H9 (cell line): ENCODE measurements around the gene CDC6. TPM values are rescaled to one million over a fixed set of nuclear protein-coding genes. Genes with fewer than 3 reads are reported as not detected.
A peak's percentile ranks its signal among the peaks of the same experiment; 100 is the strongest.

Experiments used
- DNase-seq: peaks from one replicate; pipeline ENCODE4 v3.0.0-alpha.2; 2017
- H2AFZ ChIP-seq: one replicate; pipeline ENCODE4 v1.6.1; 2013; ENCODE audit warnings: mild to moderate bottlenecking, low read length, control low read depth, moderate library complexity
- H2AK5ac ChIP-seq: 2 replicates; pipeline ENCODE4 v1.6.1; 2013; ENCODE audit warnings: low read length, control low read depth, mixed read lengths; ENCODE audit not compliant: insufficient read length
- H2BK120ac ChIP-seq: one replicate; pipeline ENCODE4 v1.6.1; 2013; ENCODE audit warnings: low read depth, mild to moderate bottlenecking, low read length, control low read depth, inconsistent platforms; ENCODE audit not compliant: poor library complexity, severe bottlenecking
- H2BK12ac ChIP-seq: 2 replicates; pipeline ENCODE4 v1.6.1; 2013; ENCODE audit warnings: low read length, control low read depth, mixed read lengths, low read depth; ENCODE audit not compliant: insufficient read length
- H2BK15ac ChIP-seq: 2 replicates; pipeline ENCODE4 v1.6.1; 2013; ENCODE audit warnings: low read depth, low read length, control low read depth
- H2BK20ac ChIP-seq: one replicate; pipeline ENCODE4 v1.6.1; 2013; ENCODE audit warnings: low read depth, mild to moderate bottlenecking, low read length, control low read depth, inconsistent platforms; ENCODE audit not compliant: poor library complexity, severe bottlenecking
- H2BK5ac ChIP-seq: 2 replicates; pipeline ENCODE4 v1.6.1; 2013; ENCODE audit warnings: low read length, control low read depth, mixed read lengths; ENCODE audit not compliant: insufficient read length
- H3K14ac ChIP-seq: 2 replicates; pipeline ENCODE4 v1.6.1; 2013; ENCODE audit warnings: low read length, control low read depth; ENCODE audit not compliant: insufficient read depth
- H3K18ac ChIP-seq: 2 replicates; pipeline ENCODE4 v1.6.1; 2013; ENCODE audit warnings: low read depth, mild to moderate bottlenecking, mixed read lengths, low read length, control low read depth; ENCODE audit not compliant: insufficient read length
- H3K23ac ChIP-seq: 2 replicates; pipeline ENCODE4 v1.6.1; 2013; ENCODE audit warnings: low read length, control low read depth, mixed read lengths, low read depth; ENCODE audit not compliant: insufficient read length
- H3K23me2 ChIP-seq: 2 replicates; pipeline ENCODE4 v1.6.1; 2013; ENCODE audit warnings: low read depth, mild to moderate bottlenecking, mixed read lengths, low read length, control low read depth; ENCODE audit not compliant: insufficient read length, poor library complexity, severe bottlenecking
- H3K27ac ChIP-seq: 2 replicates; pipeline ENCODE4 v1.5.1; 2013; ENCODE audit warnings: low read length, control low read depth, mixed read lengths, low read depth; ENCODE audit not compliant: insufficient read length
- H3K27me3 ChIP-seq: 2 replicates; pipeline ENCODE4 v1.6.1; 2013; ENCODE audit warnings: low read length, control low read depth, inconsistent platforms; ENCODE audit not compliant: insufficient read depth
- H3K4ac ChIP-seq: 2 replicates; pipeline ENCODE4 v1.6.1; 2013; ENCODE audit warnings: low read depth, mild to moderate bottlenecking, control low read depth, inconsistent platforms, low read length, moderate library complexity
- H3K4me1 ChIP-seq: 2 replicates; pipeline ENCODE4 v1.6.1; 2013; ENCODE audit warnings: low read length, control low read depth, inconsistent platforms; ENCODE audit not compliant: insufficient read depth
- H3K4me2 ChIP-seq: 2 replicates; pipeline ENCODE4 v1.6.1; 2013; ENCODE audit warnings: low read length, control low read depth, mixed read lengths; ENCODE audit not compliant: insufficient read length, insufficient read depth
- H3K56ac ChIP-seq: 2 replicates; pipeline ENCODE4 v1.6.1; 2013; ENCODE audit warnings: low read depth, mild to moderate bottlenecking, mixed read lengths, low read length, control low read depth; ENCODE audit not compliant: insufficient read length
- H3K79me1 ChIP-seq: 2 replicates; pipeline ENCODE4 v1.6.1; 2013; ENCODE audit warnings: low read depth, mild to moderate bottlenecking, moderate library complexity, low read length, control low read depth, inconsistent platforms; ENCODE audit not compliant: insufficient read depth, poor library complexity, severe bottlenecking
- H3K79me2 ChIP-seq: 2 replicates; pipeline ENCODE4 v1.6.1; 2013; ENCODE audit warnings: low read length, control low read depth, inconsistent platforms; ENCODE audit not compliant: insufficient read depth
- H3K9ac ChIP-seq: 2 replicates; pipeline ENCODE4 v1.6.1; 2013; ENCODE audit warnings: low read length, control low read depth, mixed read lengths; ENCODE audit not compliant: insufficient read length; ENCODE audit errors: extremely low read depth
- H3K9me3 ChIP-seq: one replicate; pipeline ENCODE4 v1.6.1; 2013; ENCODE audit warnings: low read depth, low read length, inconsistent platforms; ENCODE audit not compliant: control insufficient read depth
- H3T11ph ChIP-seq: one replicate; pipeline ENCODE4 v1.6.1; 2013; ENCODE audit warnings: mild to moderate bottlenecking, low read length, control low read depth, inconsistent platforms
- H4K20me1 ChIP-seq: one replicate; pipeline ENCODE4 v1.6.1; 2013; ENCODE audit not compliant: control insufficient read depth, insufficient read length, insufficient read depth
- H4K5ac ChIP-seq: 2 replicates; pipeline ENCODE4 v1.6.1; 2013; ENCODE audit warnings: low read depth, mild to moderate bottlenecking, mixed read lengths, low read length, control low read depth; ENCODE audit not compliant: insufficient read length
- H4K8ac ChIP-seq: replicated peaks from 2 replicates; pipeline ENCODE4 v1.6.1; 2013; ENCODE audit warnings: low read length, control low read depth, mixed read lengths, low read depth; ENCODE audit not compliant: insufficient read length
- H4K91ac ChIP-seq: 2 replicates; pipeline ENCODE4 v1.6.1; 2013; ENCODE audit warnings: low read depth, mild to moderate bottlenecking, moderate library complexity, mixed read lengths, low read length, control low read depth; ENCODE audit not compliant: insufficient read length
- H3K27ac Mint-ChIP-seq, 3 experiments: 2 replicates in 2 of 3; 3 replicates in 1 of 3; pipeline ENCODE4 v1.8.0; 2020 to 2021; ENCODE audit warnings: mixed read lengths in 3 of 3, mild to moderate bottlenecking in 1 of 3, moderate library complexity in 1 of 3
- H3K27me3 Mint-ChIP-seq: 2 replicates; pipeline ENCODE4 v1.8.0; 2021; ENCODE audit warnings: low read depth, mild to moderate bottlenecking, moderate library complexity, mixed read lengths
- H3K36me3 Mint-ChIP-seq, 3 experiments: 2 replicates in 2 of 3; 3 replicates in 1 of 3; pipeline ENCODE4 v1.8.0; 2020 to 2021; ENCODE audit warnings: low read depth in 3 of 3, mixed read lengths in 3 of 3; ENCODE audit not compliant: insufficient read depth in 1 of 3
- H3K4me1 Mint-ChIP-seq, 2 experiments: 2 replicates each; pipeline ENCODE4 v1.8.0; 2020; ENCODE audit warnings: mixed read lengths in 2 of 2
- H3K4me3 Mint-ChIP-seq, 2 experiments: 2 replicates in 1 of 2; 3 replicates in 1 of 2; pipeline ENCODE4 v1.8.0; 2020 to 2021; ENCODE audit warnings: mild to moderate bottlenecking in 2 of 2, mixed read lengths in 2 of 2, moderate library complexity in 1 of 2
- H3K9me3 Mint-ChIP-seq, 2 experiments: 2 replicates in 1 of 2; 3 replicates in 1 of 2; pipeline ENCODE4 v1.8.0; 2020; ENCODE audit warnings: mild to moderate bottlenecking in 2 of 2, mixed read lengths in 2 of 2, moderate library complexity in 1 of 2
- total RNA-seq: library from RNA; stranded (reverse); gene quantifications from 2 replicates; pipeline ENCODE4 v1.2.1, GENCODE V29; 2021
- TF ChIP-seq, protein P1 (sequence below): fragments of 200-600 bp; sonication (generic); conservative IDR thresholded peaks from 3 replicates; pipeline ENCODE4 v1.8.0; 2021; ENCODE audit warnings: antibody characterized with exemption, mild to moderate bottlenecking

The CDC6 gene
- total RNA-seq, 1 experiment from 2014 or later, result 131 TPM

- H3K27ac Mint-ChIP-seq, result no peak overlapping the region
- Histone ChIP-seq H3K27me3 (no peaks in the 10 kb centered on the region), H3K23ac (no peak overlapping the region), H3K23me2 (no peaks in the 10 kb centered on the region), H3K14ac (no peak overlapping the region), H4K8ac (no peak overlapping the region), H3K9me3 (no peaks in the 10 kb centered on the region), H3T11ph (peak overlapping the region; percentile 36), H2BK15ac (no peak overlapping the region), H2BK5ac (no peak overlapping the region), H3K4me2 (no peak overlapping the region), H4K91ac (no peak overlapping the region), H2BK20ac (no peak overlapping the region), H2AK5ac (no peak overlapping the region), H4K5ac (no peak overlapping the region), H2BK120ac (no peak overlapping the region), H3K4me1 (no peaks in the 10 kb centered on the region), H3K9ac (no peak overlapping the region), H4K20me1 (no peaks in the 10 kb centered on the region), H3K79me1 (no peaks in the 10 kb centered on the region), H2AFZ (no peak overlapping the region), H3K79me2 (no peaks in the 10 kb centered on the region; the same call in 1 of the 2 replicates), H3K27ac (no peak overlapping the region), H3K18ac (no peak overlapping the region), H2BK12ac (no peak overlapping the region), H3K4ac (no peak overlapping the region), H3K56ac (no peak overlapping the region)
- H3K4me3 Mint-ChIP-seq, result no peak overlapping the region
- no peak for DNase-seq
- peaks cover 2 to 6% (median 2%) of the 10 kb centered on the region in 3 experiments; a peak in 5 of 7 replicates for H3K36me3 Mint-ChIP-seq
- H3K9me3 Mint-ChIP-seq, result no peaks in the 10 kb centered on the region
- TF ChIP-seq, protein P1, sequence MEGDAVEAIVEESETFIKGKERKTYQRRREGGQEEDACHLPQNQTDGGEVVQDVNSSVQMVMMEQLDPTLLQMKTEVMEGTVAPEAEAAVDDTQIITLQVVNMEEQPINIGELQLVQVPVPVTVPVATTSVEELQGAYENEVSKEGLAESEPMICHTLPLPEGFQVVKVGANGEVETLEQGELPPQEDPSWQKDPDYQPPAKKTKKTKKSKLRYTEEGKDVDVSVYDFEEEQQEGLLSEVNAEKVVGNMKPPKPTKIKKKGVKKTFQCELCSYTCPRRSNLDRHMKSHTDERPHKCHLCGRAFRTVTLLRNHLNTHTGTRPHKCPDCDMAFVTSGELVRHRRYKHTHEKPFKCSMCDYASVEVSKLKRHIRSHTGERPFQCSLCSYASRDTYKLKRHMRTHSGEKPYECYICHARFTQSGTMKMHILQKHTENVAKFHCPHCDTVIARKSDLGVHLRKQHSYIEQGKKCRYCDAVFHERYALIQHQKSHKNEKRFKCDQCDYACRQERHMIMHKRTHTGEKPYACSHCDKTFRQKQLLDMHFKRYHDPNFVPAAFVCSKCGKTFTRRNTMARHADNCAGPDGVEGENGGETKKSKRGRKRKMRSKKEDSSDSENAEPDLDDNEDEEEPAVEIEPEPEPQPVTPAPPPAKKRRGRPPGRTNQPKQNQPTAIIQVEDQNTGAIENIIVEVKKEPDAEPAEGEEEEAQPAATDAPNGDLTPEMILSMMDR, result no peak
- no peaks in the 10 kb centered on the region for H3K27me3 Mint-ChIP-seq
- H3K4me1 Mint-ChIP-seq, result no peaks in the 10 kb centered on the region
Measured at GRCh38 chr17:40251576-40251975, 36.1 kb upstream of the CDC6 start.
